GM12878 (cell line): ENCODE results near the gene CTNNBIP1. TPM values are rescaled to one million over a fixed set of nuclear protein-coding genes. Genes with fewer than 3 reads are reported as not detected.

ENCODE experiments used
- ATAC-seq: fragments of 200-7000 bp; cut with Tn5 transposase; 3 replicates; pipeline ENCODE4 v1.9.1; 2020; ENCODE audit warnings: mild to moderate bottlenecking, moderate library complexity
- BruUV-seq: library from RNA; stranded (reverse); fragments of 400-500 nt; replicated peaks from 2 replicates; lab custom pipeline; 2021; lab: Mats Ljungman, UMichigan
- CTCF ChIA-PET: fragments of 300-600 bp; sonication (Branson Sonifier 250); formaldehyde crosslinking; extraction: SDS; loops from one replicate; lab custom pipeline; 2021; ENCODE audit warnings: inconsistent platforms; lab: Yijun Ruan, JAX
- POLR2A ChIA-PET: fragments of 350-600 bp; formaldehyde crosslinking; extraction: SDS; loops from one replicate; lab custom pipeline; 2021; ENCODE audit warnings: inconsistent platforms; lab: Charles Lee
- RAD21 ChIA-PET: fragments of 300-600 bp; sonication (Branson Sonifier 250); formaldehyde crosslinking; loops from one replicate; lab custom pipeline; 2023; ENCODE audit warnings: antibody characterized with exemption; ENCODE audit not compliant: unreplicated experiment; lab: Charles Lee
- SMC1A ChIA-PET: fragments of 300-600 bp; sonication (Branson Sonifier 250); formaldehyde crosslinking; loops from one replicate; lab custom pipeline; 2023; ENCODE audit not compliant: unreplicated experiment, uncharacterized antibody; lab: Charles Lee
- DNase-seq: peaks from one replicate; pipeline ENCODE4 v3.0.0-alpha.2; 2011; ENCODE audit warnings: low read depth, low spot score
- FAIRE-seq: peaks from 3 replicates; lab custom pipeline; 2011; peaks lifted over from hg19 to GRCh38; lab: Jason Lieb, UNC
- H2AFZ ChIP-seq: 2 replicates; pipeline ENCODE4 v1.6.0; 2011; ENCODE audit warnings: low read depth, low read length, control low read depth; ENCODE audit not compliant: control insufficient read depth
- H3K27ac ChIP-seq: 2 replicates; pipeline ENCODE4 v1.5.1; 2011; ENCODE audit warnings: control low read depth; ENCODE audit not compliant: control insufficient read depth, insufficient read depth
- H3K27me3 ChIP-seq, 2 experiments: replicated peaks in 1 of 2; 2 replicates each; pipeline versions ENCODE4 v1.6.0 to v1.6.1; 2011; ENCODE audit warnings: low read length in 1 of 2; ENCODE audit not compliant: control insufficient read depth in 2 of 2, insufficient read depth in 2 of 2
- H3K36me3 ChIP-seq, 2 experiments: 2 replicates each; pipeline ENCODE4 v1.5.1; 2011; ENCODE audit warnings: low read length in 1 of 2; ENCODE audit not compliant: control insufficient read depth in 2 of 2, insufficient read depth in 2 of 2
- H3K4me1 ChIP-seq: 2 replicates; pipeline ENCODE4 v1.6.1; 2011; ENCODE audit warnings: mild to moderate bottlenecking, low read length, moderate library complexity, mixed read lengths; ENCODE audit not compliant: control insufficient read depth, insufficient read depth
- H3K4me2 ChIP-seq: 2 replicates; pipeline ENCODE4 v1.6.0; 2011; ENCODE audit warnings: control low read depth; ENCODE audit not compliant: control insufficient read depth, insufficient read depth
- H3K4me3 ChIP-seq: fragments of 200-600 bp; sonication (generic); 2 replicates; pipeline ENCODE4 v1.5.1; 2016
- H3K79me2 ChIP-seq: 2 replicates; pipeline ENCODE4 v1.6.0; 2011; ENCODE audit warnings: low read length; ENCODE audit not compliant: control insufficient read depth, insufficient read depth
- H3K9ac ChIP-seq: 2 replicates; pipeline ENCODE4 v1.8.0; 2011; ENCODE audit warnings: low read length, control low read depth, mixed read lengths; ENCODE audit not compliant: control insufficient read depth, insufficient read depth
- H3K9me3 ChIP-seq: replicated peaks from 3 replicates; pipeline ENCODE4 v1.5.1; 2011; ENCODE audit warnings: mild to moderate bottlenecking, low read length; ENCODE audit not compliant: control insufficient read depth, insufficient read depth
- H4K20me1 ChIP-seq: 2 replicates; pipeline ENCODE4 v1.6.0; 2011; ENCODE audit not compliant: control insufficient read depth, insufficient read depth
- CHD2 ChIP-seq: IDR thresholded peaks from 2 replicates; pipeline ENCODE4 v1.6.1; 2011; ENCODE audit warnings: low read depth, low read length, improper control_type of control experiment, borderline replicate concordance
- GABPA ChIP-seq: IDR thresholded peaks from 2 replicates; pipeline ENCODE4 v1.6.1; 2014; ENCODE audit warnings: antibody characterized with exemption, low read depth, mild to moderate bottlenecking, inconsistent platforms
- MEF2B ChIP-seq: fragments of 450-650 bp; IDR thresholded peaks from 2 replicates; pipeline ENCODE4 v1.6.1; 2018; ENCODE audit warnings: mild to moderate bottlenecking, moderate library complexity; ENCODE audit not compliant: partially characterized antibody, poor library complexity, severe bottlenecking
- SMAD1 ChIP-seq: fragments of 450-650 bp; IDR thresholded peaks from 2 replicates; pipeline ENCODE4 v1.6.1; 2018; ENCODE audit warnings: mild to moderate bottlenecking, low read depth; ENCODE audit not compliant: partially characterized antibody
- ZNF274 ChIP-seq: IDR thresholded peaks from one replicate; pipeline ENCODE4 v1.8.0; 2011; ENCODE audit not compliant: insufficient read length, insufficient read depth
- WGBS: methylation state at CpG from one replicate; pipeline ENCODE4 v1.1.6; 2016; ENCODE audit warnings: low lambda C conversion rate; ENCODE audit not compliant: insufficient replicate concordance, insufficient coverage; ENCODE audit errors: missing lambda C conversion rate; 5-methylcytosine and 5-hydroxymethylcytosine counted together
- in situ Hi-C: fragments of 300-500 bp; cut with MboI; formaldehyde crosslinking; loops from 9 replicates; pipeline ENCODE4 v1.14.3; 2018; ENCODE audit warnings: mixed read lengths
- intact Hi-C: fragments of 100-400 bp; cut with micrococcal nuclease; formaldehyde crosslinking; loops from one replicate; pipeline ENCODE4 v1.14.2; 2022; ENCODE audit not compliant: unreplicated experiment
- polyA plus RNA-seq, 11 experiments: library from polyadenylated mRNA; depleted of rRNA in 4 of 11; unstranded in 6 of 11; stranded (reverse) in 5 of 11; fragments of >200 nt; fragmentation: Nextera tagmentation in 4 of 11; fragmentation: Illumina TruSeq in 1 of 11; extraction: Ambion mirVana in 4 of 11; extraction: Trizol in 1 of 11; gene quantifications; 1 replicate in 1 of 11; 2 replicates in 10 of 11; pipeline versions ENCODE4 v1.2.1 to v1.2.3, GENCODE V29; 2011 to 2016; ENCODE audit warnings: inconsistent platforms in 2 of 11, missing spikeins in 2 of 11, low read depth in 1 of 11
- total RNA-seq, 4 experiments: library from RNA; depleted of rRNA in 3 of 4; stranded (reverse); fragments of >200 nt in 3 of 4; fragmentation: Illumina TruSeq in 1 of 4; extraction: Trizol in 1 of 4; gene quantifications; 2 replicates each; pipeline versions ENCODE4 v1.2.1 to v1.2.3, GENCODE V29; 2013 to 2021
- TF ChIP-seq, protein P1 (sequence below): IDR thresholded peaks from 2 replicates; pipeline ENCODE4 v1.6.1; 2011; ENCODE audit warnings: borderline replicate concordance, low read depth, mild to moderate bottlenecking, moderate library complexity, low read length; ENCODE audit not compliant: insufficient read depth, poor library complexity, severe bottlenecking
- TF ChIP-seq, protein P2 (sequence below): fragments of 150-350 bp; IDR thresholded peaks from 2 replicates; pipeline ENCODE4 v1.6.1; 2014; ENCODE audit warnings: mild to moderate bottlenecking, low read depth, low read length
- TF ChIP-seq, protein P3 (sequence below), 3 experiments: IDR thresholded peaks in 2 of 3; conservative IDR thresholded peaks in 1 of 3; 2 replicates each; pipeline ENCODE4 v1.5.1; 2011; ENCODE audit warnings: low read depth in 3 of 3, low read length in 3 of 3, mild to moderate bottlenecking in 3 of 3, control low read depth in 2 of 3, moderate library complexity in 2 of 3, inconsistent platforms in 1 of 3, mixed read lengths in 1 of 3; ENCODE audit not compliant: control insufficient read depth in 2 of 3, insufficient read depth in 1 of 3; ENCODE audit errors: extremely low read depth in 1 of 3
- TF ChIP-seq, protein P4 (sequence below): IDR thresholded peaks from 2 replicates; pipeline ENCODE4 v1.6.1; 2011; ENCODE audit warnings: low read depth, mild to moderate bottlenecking, low read length, moderate library complexity, borderline replicate concordance; ENCODE audit errors: extremely low read depth
- TF ChIP-seq, protein P5 (sequence below): fragments of 450-650 bp; formaldehyde crosslinking; IDR thresholded peaks from 2 replicates; pipeline ENCODE4 v1.4.0; 2022; ENCODE audit warnings: mild to moderate bottlenecking, moderate library complexity

Gene CTNNBIP1
- total and polyA plus RNA-seq, 10 of the 15 experiments (the other 5 are each of a cell fraction or from before 2014, with no cell fraction given) = 0.42 to 31.8 (median 10.8) TPM

DNA sequence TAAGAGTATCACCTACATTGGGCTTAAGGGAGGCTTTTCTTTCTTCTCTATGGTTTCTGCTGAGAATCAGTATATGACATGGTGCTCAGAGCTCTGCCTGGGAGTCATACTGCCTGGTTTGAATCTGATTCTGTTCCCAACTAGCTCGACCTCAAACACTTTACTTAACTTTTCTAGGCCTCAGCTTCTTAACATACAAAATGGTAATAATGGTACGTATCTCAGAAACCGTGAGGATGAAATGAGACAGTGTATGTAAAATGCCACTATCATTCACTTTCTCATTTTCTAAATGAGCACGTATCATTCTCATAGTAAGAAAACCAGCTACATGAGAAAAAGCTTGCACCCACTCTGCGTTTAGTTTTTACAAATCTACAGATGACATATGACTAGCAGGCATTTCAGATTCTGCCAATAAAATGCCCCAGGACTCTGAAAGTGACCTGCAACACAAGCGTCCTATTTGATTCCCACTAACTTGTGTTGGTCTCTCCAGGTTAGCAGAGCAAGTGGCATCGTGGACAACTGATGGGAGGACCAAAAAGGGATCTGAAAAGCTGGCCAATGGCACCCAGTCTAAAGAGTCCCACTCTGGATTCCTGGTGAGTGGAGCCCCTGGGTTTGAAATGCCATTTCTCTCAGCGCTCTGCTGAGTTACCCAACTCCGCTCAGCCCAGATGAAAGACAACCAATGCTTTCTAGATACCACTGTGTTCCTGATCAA lies 6.1 kb downstream of the CTNNBIP1 start:
- Histone ChIP-seq H3K79me2 (peaks cover 2% of the 10 kb centered on the region; the same call in 1 of the 2 replicates), H3K36me3 (no peaks in the 10 kb centered on the region), H3K27me3 (no peaks in the 10 kb centered on the region), H3K27ac (peak overlapping the region; percentile 69), H2AFZ (peak overlapping the region; percentile 58), H3K4me3 (no peak overlapping the region), H4K20me1 (no peaks in the 10 kb centered on the region), H3K9ac (peak overlapping the region; percentile 56; the same call in 1 of the 2 replicates), H3K4me1 (peaks cover 31% of the 10 kb centered on the region), H3K4me2 (peak overlapping the region; percentile 30), H3K9me3 (no peaks in the 10 kb centered on the region)
- DNase-seq (no peak), ATAC-seq (peak; percentile 58), FAIRE-seq (peak; percentile 7)
- 9% methylated on average over 9 of the region's 9 CpGs for WGBS
- ChIA-PET CTCF (interaction anchor here (0.6 to 1.6 kb wide), 8 partner anchors 11 to 119 kb away, joined by 3 to 6 read pairs (median 4); no protein-coding TSS in a partner anchor), POLR2A (no interaction called here), SMC1A (interaction anchor here (0.9 to 1.8 kb wide), 7 partner anchors 10 to 310 kb away, joined by 3 to 6 read pairs (median 4); no protein-coding TSS in a partner anchor), RAD21 (no interaction called here)
- no TSS peak for BruUV-seq
- intact Hi-C loops = no loop called here
- in situ Hi-C loops = no loop called here
- TF ChIP-seq, protein P1, sequence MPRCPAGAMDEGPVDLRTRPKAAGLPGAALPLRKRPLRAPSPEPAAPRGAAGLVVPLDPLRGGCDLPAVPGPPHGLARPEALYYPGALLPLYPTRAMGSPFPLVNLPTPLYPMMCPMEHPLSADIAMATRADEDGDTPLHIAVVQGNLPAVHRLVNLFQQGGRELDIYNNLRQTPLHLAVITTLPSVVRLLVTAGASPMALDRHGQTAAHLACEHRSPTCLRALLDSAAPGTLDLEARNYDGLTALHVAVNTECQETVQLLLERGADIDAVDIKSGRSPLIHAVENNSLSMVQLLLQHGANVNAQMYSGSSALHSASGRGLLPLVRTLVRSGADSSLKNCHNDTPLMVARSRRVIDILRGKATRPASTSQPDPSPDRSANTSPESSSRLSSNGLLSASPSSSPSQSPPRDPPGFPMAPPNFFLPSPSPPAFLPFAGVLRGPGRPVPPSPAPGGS = peak; percentile 54
- TF ChIP-seq ZNF274 (no peak), MEF2B (no peak), SMAD1 (no peak), CHD2 (no peak), GABPA (0 out of 2 replicates have a peak, but pooled peaks have one; percentile 43)
- TF ChIP-seq, protein P2, sequence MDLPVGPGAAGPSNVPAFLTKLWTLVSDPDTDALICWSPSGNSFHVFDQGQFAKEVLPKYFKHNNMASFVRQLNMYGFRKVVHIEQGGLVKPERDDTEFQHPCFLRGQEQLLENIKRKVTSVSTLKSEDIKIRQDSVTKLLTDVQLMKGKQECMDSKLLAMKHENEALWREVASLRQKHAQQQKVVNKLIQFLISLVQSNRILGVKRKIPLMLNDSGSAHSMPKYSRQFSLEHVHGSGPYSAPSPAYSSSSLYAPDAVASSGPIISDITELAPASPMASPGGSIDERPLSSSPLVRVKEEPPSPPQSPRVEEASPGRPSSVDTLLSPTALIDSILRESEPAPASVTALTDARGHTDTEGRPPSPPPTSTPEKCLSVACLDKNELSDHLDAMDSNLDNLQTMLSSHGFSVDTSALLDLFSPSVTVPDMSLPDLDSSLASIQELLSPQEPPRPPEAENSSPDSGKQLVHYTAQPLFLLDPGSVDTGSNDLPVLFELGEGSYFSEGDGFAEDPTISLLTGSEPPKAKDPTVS = no peak
- TF ChIP-seq, protein P3, sequence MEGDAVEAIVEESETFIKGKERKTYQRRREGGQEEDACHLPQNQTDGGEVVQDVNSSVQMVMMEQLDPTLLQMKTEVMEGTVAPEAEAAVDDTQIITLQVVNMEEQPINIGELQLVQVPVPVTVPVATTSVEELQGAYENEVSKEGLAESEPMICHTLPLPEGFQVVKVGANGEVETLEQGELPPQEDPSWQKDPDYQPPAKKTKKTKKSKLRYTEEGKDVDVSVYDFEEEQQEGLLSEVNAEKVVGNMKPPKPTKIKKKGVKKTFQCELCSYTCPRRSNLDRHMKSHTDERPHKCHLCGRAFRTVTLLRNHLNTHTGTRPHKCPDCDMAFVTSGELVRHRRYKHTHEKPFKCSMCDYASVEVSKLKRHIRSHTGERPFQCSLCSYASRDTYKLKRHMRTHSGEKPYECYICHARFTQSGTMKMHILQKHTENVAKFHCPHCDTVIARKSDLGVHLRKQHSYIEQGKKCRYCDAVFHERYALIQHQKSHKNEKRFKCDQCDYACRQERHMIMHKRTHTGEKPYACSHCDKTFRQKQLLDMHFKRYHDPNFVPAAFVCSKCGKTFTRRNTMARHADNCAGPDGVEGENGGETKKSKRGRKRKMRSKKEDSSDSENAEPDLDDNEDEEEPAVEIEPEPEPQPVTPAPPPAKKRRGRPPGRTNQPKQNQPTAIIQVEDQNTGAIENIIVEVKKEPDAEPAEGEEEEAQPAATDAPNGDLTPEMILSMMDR (IDR thresholded peaks at IDR 0.05 in 2 of 3, conservative IDR thresholded peaks at IDR 0.05 in 1 of 3; ENCODE audit: control insufficient read depth in 2 of 3, extremely low read depth in 1 of 3, insufficient read depth in 1 of 3, low read depth in 3 of 3, low read length in 3 of 3) = no peak
- TF ChIP-seq, protein P4, sequence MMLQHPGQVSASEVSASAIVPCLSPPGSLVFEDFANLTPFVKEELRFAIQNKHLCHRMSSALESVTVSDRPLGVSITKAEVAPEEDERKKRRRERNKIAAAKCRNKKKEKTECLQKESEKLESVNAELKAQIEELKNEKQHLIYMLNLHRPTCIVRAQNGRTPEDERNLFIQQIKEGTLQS = no peak
- TF ChIP-seq, protein P5, sequence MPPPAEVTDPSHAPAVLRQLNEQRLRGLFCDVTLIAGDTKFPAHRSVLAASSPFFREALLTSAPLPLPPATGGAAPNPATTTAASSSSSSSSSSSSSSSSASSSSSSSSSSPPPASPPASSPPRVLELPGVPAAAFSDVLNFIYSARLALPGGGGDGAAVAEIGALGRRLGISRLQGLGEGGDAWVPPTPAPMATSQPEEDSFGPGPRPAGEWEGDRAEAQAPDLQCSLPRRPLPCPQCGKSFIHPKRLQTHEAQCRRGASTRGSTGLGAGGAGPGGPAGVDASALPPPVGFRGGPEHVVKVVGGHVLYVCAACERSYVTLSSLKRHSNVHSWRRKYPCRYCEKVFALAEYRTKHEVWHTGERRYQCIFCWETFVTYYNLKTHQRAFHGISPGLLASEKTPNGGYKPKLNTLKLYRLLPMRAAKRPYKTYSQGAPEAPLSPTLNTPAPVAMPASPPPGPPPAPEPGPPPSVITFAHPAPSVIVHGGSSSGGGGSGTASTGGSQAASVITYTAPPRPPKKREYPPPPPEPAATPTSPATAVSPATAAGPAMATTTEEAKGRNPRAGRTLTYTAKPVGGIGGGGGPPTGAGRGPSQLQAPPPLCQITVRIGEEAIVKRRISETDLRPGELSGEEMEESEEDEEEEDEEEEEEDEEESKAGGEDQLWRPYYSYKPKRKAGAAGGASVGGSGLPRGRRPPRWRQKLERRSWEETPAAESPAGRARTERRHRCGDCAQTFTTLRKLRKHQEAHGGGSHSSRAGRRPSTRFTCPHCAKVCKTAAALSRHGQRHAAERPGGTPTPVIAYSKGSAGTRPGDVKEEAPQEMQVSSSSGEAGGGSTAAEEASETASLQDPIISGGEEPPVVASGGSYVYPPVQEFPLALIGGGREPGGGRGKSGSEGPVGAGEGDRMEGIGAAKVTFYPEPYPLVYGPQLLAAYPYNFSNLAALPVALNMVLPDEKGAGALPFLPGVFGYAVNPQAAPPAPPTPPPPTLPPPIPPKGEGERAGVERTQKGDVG = no peak
